ENCODE data around the gene ARAF. TPM values are rescaled to one million over a fixed set of nuclear protein-coding genes. Genes with fewer than 3 reads are reported as not detected.

Gene ARAF
- total RNA-seq, 2 donors from 2014 or later: 88.8 to 106 TPM

DNA sequence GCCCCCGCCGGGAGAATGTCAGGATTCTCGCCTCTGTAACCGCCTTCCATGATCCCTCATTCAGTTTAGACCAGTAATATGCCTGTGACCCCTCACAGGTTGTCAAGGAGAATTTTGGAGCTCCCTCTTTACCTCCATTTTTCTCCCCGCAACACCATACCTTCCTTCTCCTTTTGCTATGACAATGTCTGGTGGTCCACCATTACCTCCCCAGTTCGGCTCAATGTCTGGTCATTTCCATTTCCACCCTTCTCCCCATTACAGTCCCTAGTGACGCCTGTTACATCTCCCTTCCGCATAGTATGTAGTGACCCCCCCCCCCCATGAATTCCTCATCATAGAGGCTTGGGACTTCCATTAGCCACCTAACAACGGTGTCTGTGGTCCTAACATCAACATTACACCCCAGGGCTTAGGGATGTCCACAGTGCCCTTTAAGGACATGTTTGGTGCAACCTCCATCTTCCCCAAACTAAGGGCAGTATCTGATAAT is 700 bp downstream of the ARAF start:
- intact Hi-C loops (cut with DNase I, micrococcal nuclease): no loop called here
- no peak for ATAC-seq

GRCh38 chrX:47562615-47563243 is 1.7 kb downstream of the ARAF start:
- ATAC-seq (no peak), DNase-seq (no peak)
- intact Hi-C loops (cut with DNase I, micrococcal nuclease): no loop called here

More for the DNA sequence above, 700 bp downstream of the ARAF start:
- no peak for DNase-seq

- ATAC-seq: no peak
- intact Hi-C loops (cut with DNase I, micrococcal nuclease): no loop called here
- no peak for DNase-seq
Measured at GRCh38 chrX:47563801-47564315, 2.9 kb downstream of the ARAF start.

DNA sequence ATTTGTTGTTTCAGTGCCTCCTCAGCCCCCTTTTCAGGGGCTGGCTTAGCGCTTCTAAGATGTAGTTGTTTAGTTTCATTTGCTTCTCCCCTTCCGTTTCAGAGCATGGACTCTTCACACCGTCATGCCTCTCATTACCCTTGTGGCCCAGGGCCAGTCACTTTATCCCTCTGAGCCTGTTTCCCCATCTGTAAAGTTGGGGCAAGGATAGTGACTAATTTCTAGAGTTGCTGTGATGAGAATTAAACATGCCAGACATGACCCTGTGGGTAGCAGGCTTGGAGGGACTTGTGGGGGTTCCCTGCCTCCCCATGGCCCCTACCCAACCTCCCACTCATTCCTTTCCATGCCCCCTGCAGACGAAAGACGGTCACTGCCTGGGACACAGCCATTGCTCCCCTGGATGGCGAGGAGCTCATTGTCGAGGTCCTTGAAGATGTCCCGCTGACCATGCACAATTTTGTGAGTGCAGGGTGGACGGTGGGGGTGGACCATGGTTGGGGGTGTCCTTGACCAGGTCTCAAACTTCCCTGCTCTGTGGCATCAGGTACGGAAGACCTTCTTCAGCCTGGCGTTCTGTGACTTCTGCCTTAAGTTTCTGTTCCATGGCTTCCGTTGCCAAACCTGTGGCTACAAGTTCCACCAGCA is 3.6 kb downstream of the ARAF start:
- intact Hi-C loops (cut with DNase I, micrococcal nuclease): no loop called here
- ATAC-seq (no peak), DNase-seq (no peak)

GRCh38 chrX:47566841-47567240 is 5.8 kb downstream of the ARAF start:
- DNase-seq (no peak), ATAC-seq (no peak)
- intact Hi-C loops (cut with DNase I, micrococcal nuclease): no loop called here

GRCh38 chrX:47568656-47569295 is 7.8 kb downstream of the ARAF start:
- ATAC-seq (peak; percentile 22), DNase-seq (no peak)
- intact Hi-C loops (cut with DNase I, micrococcal nuclease): no loop called here

GRCh38 chrX:47570794-47571193 is 9.8 kb downstream of the ARAF start:
- intact Hi-C loops (cut with DNase I, micrococcal nuclease): no loop called here
- DNase-seq (no peak), ATAC-seq (no peak)

DNA sequence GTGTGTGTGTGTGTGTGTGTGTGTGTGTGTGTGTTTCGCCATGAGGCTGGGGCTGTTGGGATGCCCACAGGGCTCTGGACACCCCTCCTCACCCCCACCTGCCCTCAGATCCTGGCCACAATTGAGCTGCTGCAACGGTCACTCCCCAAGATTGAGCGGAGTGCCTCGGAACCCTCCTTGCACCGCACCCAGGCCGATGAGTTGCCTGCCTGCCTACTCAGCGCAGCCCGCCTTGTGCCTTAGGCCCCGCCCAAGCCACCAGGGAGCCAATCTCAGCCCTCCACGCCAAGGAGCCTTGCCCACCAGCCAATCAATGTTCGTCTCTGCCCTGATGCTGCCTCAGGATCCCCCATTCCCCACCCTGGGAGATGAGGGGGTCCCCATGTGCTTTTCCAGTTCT is 10.2 kb downstream of the ARAF start:
- DNase-seq: no peak
- intact Hi-C loops (cut with DNase I, micrococcal nuclease): no loop called here
- no peak for ATAC-seq

DNA sequence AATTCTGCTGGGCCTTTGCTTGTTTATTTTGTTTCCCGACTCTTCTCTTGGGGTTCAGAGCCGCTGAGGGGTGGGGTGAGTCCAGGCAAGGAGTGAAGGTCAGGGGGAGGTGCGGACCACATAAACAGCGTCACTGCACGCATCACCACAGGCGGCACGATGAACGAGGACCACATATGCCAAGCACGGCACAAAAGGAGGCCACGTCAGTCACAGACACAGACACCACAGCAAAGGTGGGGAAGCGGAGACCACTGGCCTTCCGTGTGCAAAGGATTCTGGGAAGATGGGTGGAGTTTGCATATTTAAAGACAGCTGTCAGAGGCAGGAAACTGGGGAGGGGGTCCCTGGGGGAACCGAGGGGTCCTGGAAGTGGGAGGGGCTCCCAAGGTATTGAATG is 10.9 kb downstream of the ARAF start:
- no peak for DNase-seq
- ATAC-seq: no peak
- intact Hi-C loops (cut with DNase I, micrococcal nuclease): no loop called here

- intact Hi-C loops (cut with DNase I, micrococcal nuclease): no loop called here
- ATAC-seq: peak; percentile 23
- no peak for DNase-seq
Measured at GRCh38 chrX:47572773-47573340, 11.9 kb downstream of the ARAF start.

DNA sequence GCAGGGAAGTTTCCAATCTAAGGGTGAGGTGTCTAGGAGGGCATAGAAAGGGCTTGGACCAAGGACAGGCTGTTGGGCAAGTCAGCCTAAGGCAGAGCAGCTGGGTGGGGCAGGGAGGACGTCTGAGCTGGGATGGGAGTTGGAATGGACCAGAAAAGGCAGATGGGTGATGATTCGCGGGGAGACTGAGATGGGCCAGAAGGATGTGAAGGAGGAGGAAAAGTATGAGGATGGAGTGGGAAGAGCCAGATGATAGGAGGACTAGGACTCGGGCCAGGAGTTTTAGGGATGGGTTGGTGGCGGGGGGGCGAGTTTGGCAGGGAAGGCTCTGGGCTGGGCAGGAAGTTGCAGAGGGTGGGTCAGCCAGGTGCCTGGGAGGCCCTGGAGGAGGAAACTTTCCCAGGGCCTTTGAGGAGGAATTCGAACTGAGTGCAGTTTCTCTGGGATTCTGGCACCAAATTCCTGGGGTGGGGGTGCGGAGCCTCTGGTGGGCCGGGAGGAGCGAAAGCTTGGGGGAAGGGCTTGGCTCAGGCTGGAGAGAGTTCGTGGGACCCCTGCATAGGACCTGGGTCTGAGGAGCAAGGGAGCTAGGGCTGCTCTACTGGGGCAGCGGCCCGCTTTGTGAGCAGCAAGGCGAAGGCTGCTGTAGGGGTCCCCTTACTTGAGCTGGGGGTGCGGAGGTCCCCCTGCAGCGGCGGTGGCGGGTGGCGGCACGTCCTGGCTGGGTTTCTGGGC is 12.5 kb downstream of the ARAF start:
- intact Hi-C loops (cut with DNase I, micrococcal nuclease): no loop called here
- DNase-seq: peak; percentile 47 to 64

GRCh38 chrX:47574076-47574546 is 13.1 kb downstream of the ARAF start:
- intact Hi-C loops (cut with DNase I, micrococcal nuclease): no loop called here
- peak; percentile 21 for ATAC-seq
- no peak for DNase-seq

More for the DNA sequence above, 12.5 kb downstream of the ARAF start:
- peak; percentile 68 for ATAC-seq

DNA sequence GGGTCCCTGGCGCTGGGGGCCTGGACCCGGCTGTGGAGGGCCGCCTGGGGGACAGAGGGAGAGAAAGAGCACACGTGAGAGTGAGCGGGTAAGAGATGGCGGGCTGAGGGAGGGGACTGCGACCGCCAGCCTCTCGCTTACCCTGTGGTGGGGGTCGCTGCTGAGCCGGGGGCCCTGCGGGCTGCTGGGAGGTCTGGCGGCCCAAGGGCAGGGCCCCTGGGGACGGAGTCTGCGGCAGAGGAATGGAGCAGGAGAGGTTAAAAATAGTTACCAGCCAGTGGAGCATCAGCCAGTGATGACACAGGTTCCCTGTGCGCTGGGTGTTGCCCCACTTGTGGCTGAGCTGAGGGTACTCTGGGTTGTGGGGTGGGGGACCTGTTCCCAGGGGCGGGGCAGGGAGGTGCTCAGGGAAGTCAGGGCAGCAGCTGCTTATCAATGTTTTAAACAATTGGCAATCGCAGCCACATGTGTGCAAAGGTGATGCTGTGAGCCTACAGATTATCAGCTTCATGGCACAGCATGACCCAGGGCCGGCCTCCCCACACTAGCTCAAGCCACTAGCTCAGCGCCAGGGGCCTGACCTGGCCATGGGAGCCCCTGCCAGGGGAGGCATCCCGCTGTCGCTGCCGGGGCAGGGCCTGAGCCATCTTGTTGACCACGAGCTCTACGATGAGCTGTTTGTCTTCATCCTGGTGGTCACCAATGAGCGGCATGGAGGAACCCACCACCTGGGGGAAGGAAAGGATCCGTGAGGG is 13.7 kb downstream of the ARAF start:
- no peak for DNase-seq
- peak; percentile 20 for ATAC-seq
- intact Hi-C loops (cut with DNase I, micrococcal nuclease): no loop called here

DNA sequence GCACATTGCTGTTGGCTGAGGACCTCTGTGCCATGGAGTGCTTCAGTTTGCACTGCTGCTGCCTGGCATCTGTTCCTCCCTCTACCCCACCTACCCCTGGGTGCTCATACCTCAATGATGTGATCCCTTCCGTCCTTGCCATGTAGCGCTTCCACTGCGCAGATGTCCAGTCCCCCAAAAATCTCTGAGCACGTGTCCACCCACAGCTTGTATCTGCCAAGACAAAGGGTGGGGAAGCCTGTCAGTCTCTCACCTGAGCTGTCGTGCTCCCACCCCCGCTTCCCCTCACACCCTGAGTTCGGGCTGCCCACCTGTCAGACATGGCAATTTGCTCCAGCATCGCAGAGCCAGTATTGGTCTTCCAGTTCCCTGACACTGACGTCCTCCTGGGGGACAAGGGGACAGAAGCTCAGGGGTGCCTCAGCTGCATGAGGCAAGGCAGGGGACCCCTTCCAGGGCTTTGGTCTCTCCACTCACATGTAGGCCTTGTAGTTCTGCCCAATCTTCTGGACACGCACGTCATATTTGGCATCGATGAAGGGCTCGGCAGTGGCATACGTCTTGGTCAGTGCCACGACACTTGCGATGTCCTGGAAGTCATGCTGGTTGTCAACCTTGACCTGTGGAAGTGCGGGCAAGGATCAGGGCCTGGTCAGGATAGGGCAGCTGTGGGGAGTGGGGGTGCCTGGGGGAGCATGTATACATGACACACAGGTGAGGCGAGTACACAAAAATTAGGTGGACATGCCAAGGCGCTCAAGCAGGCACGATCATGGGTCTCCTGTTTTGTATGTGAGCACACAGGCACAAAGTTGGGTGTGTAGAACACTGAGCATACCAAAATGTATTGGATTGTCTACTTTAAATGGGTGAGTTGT is 15.3 kb downstream of the ARAF start:
- DNase-seq (no peak), ATAC-seq (no peak)
- intact Hi-C loops (cut with DNase I, micrococcal nuclease): no loop called here

DNA sequence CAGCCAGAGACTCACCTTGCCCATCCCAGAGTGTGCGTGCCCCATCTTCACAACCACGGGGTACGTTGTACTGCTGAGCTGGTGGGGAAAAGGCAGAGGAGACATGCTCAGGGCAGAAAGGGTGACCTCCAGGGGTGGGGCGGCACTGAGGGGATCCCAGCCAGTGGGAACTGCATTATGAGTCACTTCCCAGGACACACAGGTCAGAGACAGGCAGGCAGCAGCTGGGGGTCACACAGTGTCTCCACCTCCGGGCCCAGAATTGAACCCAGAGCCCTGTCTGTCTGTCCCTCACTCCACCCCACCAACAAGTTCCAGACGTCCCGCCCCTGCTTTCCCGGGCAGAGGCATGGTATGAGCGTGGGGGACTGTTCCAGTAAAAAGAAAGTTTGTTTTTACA is 16.4 kb downstream of the ARAF start:
- ATAC-seq: no peak
- DNase-seq: no peak

DNA sequence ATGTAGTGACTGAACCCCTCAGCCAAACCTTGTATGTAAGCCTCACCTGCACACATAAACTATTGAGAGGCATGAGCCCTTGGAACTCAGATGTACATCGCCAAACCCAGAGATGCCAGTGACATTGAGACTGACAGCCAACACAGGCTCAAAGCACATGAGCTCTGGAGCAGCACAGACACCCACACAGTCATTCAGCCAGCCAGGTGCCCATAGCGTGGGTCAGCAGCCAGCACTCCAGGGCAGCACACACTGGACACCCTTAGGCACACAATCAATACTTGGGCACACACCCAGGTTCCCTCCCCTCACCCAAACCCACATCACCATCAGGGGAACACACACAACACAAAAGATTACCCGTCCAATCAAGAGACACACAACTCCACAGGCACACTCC is 16.9 kb downstream of the ARAF start:
- intact Hi-C loops (cut with DNase I, micrococcal nuclease): no loop called here
- DNase-seq (no peak), ATAC-seq (no peak)

More for the DNA sequence above, 16.4 kb downstream of the ARAF start:
- intact Hi-C loops (cut with DNase I, micrococcal nuclease): no loop called here

- no peak for ATAC-seq
- no peak for DNase-seq
- intact Hi-C loops (cut with DNase I, micrococcal nuclease): no loop called here
Measured at GRCh38 chrX:47578692-47579091, 17.7 kb downstream of the ARAF start.
